NCI-H2196 treated with DMSO at 0.1 percent for 48 hours (cell line): ENCODE data around the gene RETREG1.

Experiments used
- DNase-seq: peaks from one replicate; lab custom pipeline; 2025; ENCODE audit not compliant: unreplicated experiment; lab: John Stamatoyannopoulos, UW

Gene RETREG1

DNA sequence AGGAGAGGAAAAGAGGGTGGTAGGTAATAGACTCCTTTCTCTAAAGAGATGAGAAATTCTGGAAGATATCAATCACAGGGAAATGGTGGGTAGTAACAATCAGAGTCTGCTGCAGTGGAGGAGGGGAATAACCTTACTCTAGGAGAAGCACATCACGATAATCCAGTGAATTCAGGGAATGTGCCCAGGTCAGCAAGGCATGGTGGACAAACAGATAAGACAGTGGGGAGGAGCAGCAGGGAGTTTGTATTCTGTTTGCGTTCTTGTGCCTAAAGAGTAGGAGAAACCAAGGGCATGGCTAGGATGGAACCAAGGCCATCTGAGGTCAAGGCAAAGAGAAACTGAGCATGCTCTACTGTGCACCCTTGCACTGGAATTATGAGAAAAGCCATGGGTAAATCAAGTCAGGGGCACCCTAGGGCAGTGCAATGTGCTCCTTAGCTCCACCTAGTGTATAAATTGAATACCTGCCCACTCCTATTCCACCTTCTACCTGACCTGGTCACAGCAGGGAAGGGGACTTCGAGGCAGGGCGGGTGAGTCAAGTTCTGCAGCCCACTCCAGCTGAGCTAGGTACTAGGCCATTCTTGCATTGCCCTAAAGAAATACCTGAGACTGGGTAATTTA, 31.6 kb downstream of the RETREG1 start:
- no peak for DNase-seq

- no peak for DNase-seq
Measured at GRCh38 chr5:16582081-16582480, 34.7 kb downstream of the RETREG1 start.

DNA sequence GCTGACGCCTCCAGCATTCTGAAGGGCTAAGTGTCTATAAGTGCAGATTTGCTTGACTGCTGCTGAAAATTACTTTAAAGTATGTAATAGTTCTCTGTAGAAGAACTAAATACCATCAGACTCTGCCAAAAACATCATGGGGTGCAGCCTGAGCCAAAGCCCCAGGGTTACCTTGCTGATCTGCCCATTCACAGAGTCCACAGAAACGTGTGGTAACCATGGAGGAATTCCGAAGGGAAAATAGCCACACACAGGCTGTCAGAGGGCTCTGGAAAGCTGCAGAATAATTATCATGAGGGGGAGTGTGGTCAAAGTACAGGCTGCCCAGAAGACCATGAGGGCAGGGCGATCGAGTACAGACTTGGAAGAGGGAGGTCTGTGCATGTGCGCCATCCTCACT, 36.4 kb downstream of the RETREG1 start:
- no peak for DNase-seq

DNA sequence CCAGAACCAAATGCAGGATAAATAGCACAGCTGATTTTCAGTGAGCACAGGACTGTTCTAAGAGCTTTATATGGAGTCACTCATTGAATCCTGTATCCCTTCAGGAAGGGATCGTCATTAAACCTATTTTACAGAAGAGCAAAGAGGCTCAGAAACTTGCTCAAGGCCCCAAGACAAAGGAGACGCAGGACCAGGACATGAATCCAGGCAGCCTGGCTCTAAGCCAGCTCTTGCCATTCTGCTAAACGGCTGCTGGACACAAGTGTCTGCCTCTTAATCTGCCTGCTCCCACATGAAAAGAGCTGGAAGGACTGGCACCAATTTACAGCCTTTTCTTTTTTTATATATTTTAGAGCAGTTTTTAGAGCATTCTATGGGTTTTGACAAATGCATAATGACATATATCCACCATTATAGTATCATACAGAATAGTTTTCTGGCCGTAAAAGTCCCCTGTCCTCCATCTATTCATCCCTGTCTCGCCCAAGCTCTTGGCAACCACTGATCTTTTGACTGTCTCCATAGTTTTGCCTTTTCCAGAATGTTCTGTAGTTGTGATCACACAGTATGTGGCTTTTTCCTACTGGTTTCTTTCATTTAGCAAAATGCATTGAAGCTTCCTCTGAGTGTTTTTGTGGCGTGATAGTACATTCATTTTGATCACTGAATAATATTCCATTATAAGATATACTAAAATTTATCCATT, 37.5 kb downstream of the RETREG1 start:
- DNase-seq: no peak

- no peak for DNase-seq
Measured at GRCh38 chr5:16578474-16578883, 38.3 kb downstream of the RETREG1 start.

DNA sequence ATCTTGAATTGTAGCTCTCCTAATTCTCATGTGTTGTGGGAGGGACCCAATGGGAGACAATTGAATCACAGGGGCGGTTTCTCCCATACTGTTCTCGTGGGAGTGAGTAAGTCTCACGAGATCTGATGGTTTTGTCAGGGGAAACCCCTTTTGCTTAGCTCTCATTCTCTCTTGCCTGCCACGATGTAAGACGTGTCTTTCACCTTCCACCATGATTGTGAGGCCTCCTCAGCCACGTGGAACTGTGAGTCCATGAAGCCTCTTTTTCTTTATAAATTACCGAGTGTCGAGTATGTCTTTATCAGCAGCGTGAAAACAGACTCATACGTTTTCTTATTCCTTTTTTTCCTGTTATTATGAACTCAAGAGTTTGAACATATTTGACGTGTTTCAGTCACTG, 39.1 kb downstream of the RETREG1 start:
- DNase-seq: no peak

GRCh38 chr5:16574789-16575721, 41.7 kb downstream of the RETREG1 start:
- DNase-seq: no peak

GRCh38 chr5:16573401-16573800, 43.4 kb downstream of the RETREG1 start:
- DNase-seq: no peak

DNA sequence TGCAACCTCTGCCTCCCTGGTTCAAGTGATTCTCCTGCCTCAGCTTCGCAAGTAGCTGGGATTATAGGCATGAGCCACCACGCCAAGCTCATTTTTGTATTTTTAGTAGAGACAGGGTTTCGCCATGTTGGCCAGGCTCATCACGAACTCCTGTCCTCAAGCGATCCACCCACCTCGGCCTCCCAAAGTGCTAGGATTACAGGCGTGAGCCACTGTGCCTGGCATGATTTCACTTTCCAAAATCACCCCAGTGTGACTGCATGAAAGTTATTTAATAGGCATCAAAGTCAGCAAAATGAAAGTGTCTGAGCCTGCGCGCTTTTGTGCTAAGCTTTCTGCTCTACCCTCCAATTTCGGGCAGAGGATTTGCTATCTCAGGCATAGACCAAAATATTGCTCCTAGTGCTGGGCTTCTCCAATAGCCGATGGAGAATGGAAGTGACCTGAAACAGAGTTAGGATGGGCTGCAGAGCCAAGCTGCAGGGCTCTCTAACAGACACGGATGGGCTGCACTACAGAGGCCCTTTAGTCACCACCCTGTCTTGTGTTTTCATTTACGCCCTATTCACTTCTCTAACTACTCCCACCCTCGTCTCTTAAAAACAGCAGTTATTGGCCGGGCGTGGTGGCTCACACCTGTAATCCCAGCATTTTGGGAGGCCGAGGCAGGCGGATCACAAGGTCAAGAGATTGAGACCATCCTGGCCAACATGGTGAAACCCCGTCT, 44.3 kb downstream of the RETREG1 start:
- no peak for DNase-seq

- no peak for DNase-seq
Measured at GRCh38 chr5:16571016-16571415, 45.8 kb downstream of the RETREG1 start.

DNA sequence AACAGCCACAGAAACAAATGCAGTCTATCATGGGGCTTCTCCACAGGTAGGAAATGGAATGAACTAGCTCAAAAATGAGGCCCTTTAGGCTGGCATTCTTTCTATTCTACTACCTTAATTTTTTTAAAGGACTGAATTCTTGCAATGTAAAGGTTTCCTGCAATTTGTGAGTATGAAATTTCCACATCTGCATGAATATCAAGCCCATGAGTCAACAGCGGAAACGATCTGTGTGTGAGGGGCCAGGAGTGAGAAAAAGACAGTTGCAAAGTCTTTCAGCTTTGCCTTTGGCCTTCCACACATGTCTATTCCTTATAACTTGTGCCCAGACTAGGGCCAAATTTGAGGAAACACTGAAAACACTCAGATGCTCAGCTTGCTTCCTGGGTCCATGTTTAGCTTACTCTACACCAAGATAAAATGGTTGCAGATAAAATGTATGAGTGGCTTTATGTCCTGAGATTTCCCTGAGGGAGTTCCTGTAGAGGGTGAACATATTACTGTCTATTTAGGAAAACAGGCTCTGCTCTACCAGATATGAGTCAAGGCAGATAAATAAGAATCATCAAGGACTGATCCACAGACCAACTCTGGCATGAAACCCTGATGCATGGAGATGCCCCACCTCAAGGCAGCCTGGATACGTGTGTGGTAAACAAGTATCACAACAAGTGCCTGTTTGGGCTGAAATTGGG, 46.5 kb downstream of the RETREG1 start:
- DNase-seq: no peak

DNA sequence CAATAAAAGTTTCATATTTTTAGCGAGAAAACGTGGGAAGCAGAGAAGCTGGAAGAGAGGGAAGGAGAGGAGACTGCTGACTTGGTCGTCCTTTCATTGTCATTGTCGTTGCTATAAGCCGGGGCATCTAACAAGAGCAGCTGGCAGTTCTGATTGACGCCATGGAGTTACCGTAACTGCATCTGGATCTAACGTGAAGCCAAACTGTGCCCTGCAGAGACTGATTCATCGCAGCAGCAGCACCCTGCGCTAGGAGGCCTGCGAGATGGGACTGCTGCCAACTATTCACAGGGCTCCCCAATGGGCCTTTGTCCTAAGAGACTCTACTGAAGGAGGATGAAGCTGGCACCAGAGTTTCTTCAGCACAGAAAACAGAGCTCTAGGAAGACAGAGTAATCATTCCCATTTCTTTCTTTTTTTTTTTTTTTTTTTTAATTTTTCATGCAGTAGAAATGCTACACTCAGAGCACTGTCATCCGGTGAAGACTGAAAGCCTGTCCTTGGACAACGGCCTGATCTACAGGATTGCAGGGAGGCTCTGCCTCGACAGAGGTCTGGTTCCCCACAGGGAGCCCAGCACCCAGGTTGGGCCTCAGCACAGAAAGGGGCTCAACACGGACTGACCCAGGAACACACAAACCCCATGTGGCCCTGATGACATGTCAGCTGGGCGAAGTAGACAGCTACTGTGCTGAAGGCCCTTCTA, 47.8 kb downstream of the RETREG1 start:
- no peak for DNase-seq

DNA sequence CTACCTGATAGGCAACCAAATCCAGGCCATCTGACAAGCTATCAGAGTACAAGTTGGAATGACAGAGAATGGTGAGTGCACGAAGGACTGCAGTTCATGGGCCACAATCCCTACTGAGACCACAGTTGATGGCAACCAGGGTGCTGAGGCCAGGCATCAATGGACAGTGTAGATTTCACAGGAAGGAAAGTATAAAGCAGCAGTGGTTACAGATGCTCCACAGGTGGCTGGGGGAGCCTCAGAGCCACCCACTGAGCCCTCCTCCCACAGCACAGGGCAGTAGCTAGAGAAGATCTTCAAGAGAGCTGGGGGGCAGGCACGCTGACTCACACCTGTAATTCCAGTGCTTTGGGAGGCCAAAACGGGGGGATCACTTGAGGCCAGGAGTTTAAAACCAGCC, 49.4 kb downstream of the RETREG1 start:
- DNase-seq: no peak

DNA sequence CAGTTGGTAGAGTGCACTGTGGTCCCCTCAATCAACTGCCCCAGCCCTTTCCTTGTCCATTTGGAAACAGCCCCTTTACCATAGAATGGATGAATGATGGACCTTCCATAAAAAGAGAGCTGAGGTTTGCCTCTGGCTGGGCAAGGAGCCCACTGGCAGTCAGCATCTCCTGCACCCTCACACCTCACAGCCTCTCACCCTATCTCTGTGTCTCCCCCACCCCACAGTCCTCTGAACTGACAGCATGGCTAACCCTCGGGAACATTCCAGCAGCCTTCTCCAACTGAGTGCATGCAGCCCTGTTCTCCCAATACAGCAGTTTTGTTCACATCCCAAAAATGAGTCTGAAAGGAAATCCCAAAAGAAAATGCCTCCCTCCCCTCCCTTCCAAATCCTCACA, 51.7 kb downstream of the RETREG1 start:
- no peak for DNase-seq

DNA sequence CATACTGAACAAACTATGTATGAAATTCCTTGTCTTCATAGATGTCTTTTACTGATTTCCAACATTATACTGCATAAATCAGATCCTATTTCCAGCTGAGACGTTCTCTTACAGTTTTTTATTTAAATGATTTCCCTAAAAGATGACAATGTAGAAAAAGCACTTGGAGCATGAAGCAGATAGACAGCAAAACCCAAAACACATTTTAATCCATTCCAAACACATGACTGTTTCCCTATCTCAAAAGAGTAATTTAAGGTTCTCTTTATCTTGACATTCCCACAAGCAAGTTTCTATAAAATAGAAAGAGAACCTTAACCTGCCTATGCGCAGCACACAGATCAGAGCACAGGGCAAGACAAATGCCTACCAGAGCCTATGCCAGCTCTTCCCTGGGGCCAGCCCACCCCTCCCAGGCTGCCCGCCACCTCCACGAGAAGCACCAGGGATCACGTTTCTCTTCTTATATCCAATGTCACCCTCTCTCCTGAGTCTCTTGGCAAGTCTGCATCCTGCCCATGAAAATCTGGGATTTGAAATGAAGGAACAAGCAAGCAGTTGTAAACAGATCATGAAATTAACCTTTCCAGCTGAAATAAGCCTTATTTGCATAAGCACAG, 52.4 kb downstream of the RETREG1 start:
- no peak for DNase-seq

- no peak for DNase-seq
Measured at GRCh38 chr5:16563686-16564085, 53.1 kb downstream of the RETREG1 start.

DNA sequence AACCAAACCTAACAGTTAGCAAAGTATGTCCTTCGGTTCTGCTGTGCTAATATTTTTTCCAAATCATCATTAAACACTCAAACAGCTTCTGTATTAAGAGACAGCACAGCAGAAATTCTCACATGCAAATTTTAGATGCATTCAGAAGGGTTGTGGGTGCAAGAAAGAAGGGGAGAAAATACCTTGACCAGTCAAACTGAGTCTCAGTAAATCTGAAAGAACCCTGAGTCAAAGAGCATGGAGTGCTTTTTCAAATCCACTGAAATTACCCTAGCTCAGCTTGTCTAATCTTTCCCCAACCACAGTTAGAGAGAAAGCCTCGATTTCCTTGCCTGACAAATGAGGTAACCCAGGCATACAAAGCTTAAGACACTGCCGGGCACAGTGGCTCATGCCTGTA, 55.1 kb downstream of the RETREG1 start:
- DNase-seq: no peak

- DNase-seq: no peak
Measured at GRCh38 chr5:16559702-16560101, 57.1 kb downstream of the RETREG1 start.

DNA sequence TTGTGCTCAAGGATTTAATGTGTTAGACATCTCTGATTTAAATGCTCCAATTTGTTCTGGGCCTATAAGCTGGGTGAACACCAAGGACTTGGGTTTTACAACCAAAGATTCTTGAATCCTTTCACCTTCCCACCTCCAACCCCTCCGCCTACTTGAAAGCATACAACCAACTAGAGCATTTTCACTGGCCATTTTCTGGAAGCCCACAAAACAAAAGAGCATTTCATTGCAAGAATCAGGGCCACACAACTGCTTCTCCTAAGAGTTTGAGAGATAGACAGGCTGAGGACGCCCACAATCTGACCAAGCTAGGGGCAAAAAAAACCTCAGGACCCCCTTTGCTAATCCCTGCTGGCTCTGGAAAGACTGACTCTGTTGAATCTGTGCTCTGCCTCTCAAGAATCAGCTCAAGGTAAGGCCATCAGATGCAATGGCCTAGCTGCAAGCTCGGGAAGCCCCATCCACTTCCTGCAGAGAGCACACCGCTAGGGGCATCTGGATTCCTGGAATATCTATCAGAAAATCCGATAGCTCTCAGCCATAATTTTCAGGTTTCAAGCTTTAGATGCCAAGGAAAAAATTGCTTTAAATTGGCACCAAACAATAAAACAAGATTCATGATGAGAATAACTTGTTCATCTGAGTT, 57.7 kb downstream of the RETREG1 start:
- no peak for DNase-seq
